Activated CD4-positive, alpha-beta T cell treated with anti-CD3 and anti-CD28 coated beads, Interleukin-2, amount 50 U/mL, for 24 hours (primary cell): ENCODE data around the gene ARID1B.

Experiments used
- DNase-seq, 2 donors: peaks; one replicate each; pipeline ENCODE4 v3.0.0-alpha.2; 2020; ENCODE audit warnings: low read depth in 1 of 2, low spot score in 1 of 2

Gene ARID1B

DNA sequence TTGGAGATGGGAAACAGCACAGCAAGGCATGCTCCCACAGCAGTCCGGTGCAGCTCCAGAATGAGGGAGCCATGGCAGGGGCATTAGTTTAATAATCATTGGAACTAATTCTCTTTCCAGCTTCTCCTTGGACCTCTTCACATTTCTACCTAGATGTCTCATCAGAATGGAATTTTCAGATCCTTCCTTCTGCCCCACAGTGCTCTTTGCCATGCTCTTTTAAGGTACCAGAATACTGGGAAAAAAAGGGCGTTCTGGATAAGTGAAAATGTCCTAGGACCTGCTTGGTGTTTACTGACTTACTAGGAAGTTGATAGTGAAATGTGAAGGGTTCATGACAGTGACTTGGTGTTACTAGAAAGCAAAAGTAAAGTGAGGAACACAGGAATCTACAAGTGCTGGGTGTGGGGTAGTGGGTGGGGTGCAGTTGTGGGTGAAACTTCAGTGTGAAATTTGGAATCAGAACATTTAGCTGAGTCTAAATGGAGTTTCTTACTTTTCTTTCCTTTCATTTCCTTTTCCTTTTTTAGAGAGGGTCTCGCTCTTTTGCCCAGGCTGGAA, 207.1 kb downstream of the ARID1B start:
- no peak for DNase-seq

DNA sequence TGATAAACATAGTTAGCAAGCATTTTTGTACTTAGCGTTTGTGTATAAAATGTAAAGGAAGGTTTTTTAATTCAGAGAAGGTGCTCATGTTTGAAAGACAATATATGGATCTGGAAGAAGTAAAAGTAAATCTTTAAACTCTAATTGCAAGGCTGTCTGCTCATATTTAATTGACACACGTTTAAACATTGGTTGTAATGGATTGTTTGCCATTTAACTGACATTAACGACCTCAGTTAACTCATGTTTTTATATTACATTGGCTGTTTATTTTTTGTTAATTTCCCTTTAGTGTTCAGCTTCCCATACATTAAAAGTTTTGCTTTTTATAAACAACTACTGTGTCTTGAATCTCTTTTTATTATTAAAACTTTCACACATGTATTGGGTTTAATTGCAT, 208.1 kb downstream of the ARID1B start:
- no peak for DNase-seq

DNA sequence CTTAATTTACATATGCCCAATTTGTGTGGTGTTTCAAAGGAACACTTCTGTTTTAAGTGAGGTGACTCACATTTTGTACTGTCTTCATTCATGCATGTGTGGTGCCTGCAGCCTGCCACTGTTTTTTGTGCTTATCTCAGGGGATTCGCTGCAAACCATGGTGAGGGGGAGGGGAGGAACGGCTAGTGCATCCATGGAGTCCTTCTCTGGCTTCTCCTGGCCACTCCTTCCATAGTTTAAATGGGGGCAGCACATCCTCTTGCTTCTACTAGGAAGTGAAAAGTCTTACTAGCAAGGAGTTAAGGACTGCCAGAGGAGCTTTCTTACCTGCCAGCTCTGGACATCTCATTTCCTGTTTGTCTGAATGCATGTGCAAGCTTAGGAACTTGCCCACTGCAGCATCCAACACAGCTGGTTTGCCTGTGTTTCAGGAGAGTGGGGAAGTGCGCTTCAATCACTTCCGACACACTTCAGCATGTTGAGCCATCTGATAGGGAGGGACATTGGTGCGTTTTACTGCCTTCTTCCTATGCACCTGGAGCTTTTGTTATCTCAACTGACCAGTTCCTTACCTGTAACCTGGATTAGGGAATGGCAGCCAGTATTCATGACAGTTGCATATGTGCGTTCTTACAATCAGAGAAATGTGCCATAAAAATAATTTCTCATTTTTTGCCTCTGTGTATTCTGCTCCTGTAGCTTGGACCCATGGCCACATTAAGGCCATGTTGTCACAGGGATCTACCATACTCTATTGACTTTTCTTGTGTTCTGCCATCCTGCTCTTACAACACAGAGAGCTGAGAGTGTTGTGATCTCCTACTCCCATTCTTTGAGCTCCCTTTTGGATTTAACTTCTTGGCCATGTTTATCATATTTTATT, 211.3 kb downstream of the ARID1B start:
- no peak for DNase-seq

- DNase-seq, result no peak
Measured at GRCh38 chr6:156989159-156989806, 212.1 kb downstream of the ARID1B start.

GRCh38 chr6:156992020-156992804, 215.0 kb downstream of the ARID1B start:
- no peak for DNase-seq

DNA sequence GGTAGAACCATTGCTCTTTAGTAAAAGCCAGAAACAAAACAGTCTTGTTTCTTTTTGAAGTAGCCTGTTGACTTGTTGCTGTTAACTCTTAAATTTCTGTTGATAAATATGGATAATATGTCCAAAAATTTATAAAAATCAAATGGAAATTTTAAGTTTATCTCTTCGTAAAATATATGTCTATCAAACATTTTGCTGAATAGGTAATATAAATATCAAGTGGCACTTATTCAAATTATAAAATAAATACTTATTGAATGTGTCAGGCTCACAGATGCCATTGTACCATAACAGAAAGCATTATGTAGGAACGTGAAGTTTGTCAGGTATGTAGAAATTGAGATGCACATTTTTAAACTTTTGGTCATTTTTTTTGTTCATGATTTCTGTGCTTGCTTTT, 216.5 kb downstream of the ARID1B start:
- DNase-seq, result no peak

DNA sequence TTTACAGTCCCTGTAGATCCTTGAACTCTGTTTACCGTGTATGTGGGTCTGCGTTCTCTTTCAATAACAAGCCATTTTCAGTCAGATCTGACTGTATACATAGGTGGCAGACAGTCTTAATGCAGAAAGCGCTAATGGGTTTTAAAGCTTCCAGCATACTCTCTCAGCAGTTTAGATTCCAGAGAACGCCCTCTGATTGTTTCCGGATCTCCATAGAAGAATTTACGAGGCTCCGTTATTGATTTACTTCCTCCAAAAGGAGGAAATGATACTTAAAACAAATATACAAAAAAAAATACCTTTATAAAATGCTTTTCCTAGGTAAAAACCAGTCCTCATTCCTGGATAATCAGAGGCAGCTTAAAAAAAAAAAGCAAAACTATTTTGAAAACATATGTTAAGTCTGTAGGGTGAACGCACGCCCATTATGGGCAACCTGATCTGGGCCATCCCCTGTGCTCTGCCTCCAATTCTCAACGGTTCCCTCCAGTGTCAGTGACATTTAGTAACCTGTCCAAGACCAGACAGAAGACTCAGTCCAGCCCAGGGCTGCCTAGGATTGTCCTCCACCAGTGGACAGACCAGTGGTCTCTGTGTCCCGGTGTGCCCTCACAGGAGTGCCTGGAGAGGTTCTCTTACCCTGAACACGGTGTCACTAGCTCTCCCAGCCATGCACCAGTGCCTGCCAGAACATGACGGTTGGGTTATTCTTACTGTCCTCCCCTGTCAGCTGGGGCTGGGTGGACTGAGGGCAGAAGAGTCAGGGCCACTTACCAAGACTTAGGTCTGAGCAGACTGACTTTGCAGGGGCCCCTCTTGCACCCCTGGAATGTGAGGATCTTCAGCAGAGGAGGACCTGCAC, 217.3 kb downstream of the ARID1B start:
- no peak for DNase-seq

DNA sequence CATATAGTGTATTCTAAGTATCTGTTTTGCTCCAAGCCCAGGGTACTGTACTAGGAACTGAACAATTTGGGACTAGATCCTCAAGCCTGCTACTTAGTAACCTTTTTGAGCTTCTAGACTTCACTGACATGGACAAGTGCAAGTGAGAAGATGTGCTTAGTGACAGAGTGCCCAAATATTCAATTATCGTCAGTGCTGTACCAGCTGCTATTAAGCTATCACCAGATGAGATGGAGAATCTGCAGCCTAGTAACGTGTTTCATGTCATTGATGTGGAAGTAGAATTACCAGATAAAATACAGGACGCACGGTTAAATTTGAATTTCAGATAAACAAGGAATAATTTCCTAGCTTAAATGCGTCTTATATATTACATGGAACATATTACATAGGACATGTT, 218.3 kb downstream of the ARID1B start:
- no peak for DNase-seq

- no peak for DNase-seq
Measured at GRCh38 chr6:156996265-156996664, 219.1 kb downstream of the ARID1B start.

GRCh38 chr6:156998794-156999330, 221.7 kb downstream of the ARID1B start:
- DNase-seq, result no peak

DNA sequence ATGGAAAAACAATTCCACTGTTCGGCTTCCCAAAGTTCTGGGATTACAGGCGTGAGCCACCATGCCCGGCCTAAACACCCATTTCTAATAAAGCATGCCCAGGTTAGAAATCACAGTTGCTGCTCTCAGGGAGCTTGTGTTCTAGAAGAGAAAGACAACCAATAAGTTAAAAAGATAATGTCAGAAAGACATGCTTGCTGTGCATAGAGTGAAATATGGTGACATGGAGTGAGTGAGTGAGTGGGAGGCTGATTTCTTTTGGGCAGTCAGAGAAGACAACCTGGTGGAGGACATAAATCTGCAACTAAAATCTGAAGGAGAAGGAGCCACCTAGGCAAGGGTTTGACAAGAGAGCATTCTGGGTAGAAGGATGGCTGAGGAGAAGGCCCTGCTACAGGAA, 222.6 kb downstream of the ARID1B start:
- DNase-seq, result no peak

DNA sequence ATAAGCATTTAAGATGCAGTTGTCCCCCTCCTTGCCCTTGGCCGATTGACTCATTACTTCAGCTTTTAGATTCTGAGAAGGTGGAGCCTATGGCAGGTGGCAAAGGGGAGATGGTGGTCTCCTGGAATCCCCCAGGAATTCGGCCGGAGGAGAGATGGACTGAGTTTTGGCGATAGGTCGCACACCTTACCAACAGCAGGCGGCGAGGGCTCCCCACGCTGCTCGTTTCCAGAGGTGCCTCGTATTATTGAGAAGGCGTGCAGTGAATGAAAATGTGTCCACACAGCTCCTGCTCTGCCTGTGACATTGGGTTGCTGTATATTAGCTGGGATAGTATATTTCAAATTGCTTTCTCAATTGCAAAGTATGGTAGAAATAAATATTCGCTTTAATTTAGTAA, 224.5 kb downstream of the ARID1B start:
- DNase-seq, result no peak

GRCh38 chr6:157002774-157003173, 225.6 kb downstream of the ARID1B start:
- DNase-seq, result no peak

GRCh38 chr6:157005940-157006339, 228.8 kb downstream of the ARID1B start:
- DNase-seq, result no peak

DNA sequence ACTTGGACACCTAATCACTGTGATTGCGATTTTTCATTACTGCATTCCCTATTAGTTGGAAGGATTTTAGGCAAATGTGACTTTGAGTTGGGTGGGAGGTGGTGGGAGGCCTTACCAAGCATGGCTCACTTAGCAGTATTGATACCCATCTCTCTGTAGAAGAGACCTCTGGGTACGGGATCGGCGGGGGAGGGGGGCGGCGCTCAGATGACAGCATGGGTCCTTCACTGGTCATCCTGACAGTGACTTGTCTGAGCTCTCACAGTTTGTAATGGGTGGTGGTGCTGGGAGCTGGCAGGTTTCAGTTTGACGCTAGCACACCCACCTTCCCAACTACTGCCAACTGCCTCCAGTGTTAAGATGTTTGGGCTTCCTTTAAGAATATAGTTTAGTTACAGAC, 231.4 kb downstream of the ARID1B start:
- DNase-seq, result no peak

GRCh38 chr6:157012355-157012754, 235.2 kb downstream of the ARID1B start:
- DNase-seq, result no peak

- DNase-seq, result no peak
Measured at GRCh38 chr6:157013649-157014304, 236.6 kb downstream of the ARID1B start.

DNA sequence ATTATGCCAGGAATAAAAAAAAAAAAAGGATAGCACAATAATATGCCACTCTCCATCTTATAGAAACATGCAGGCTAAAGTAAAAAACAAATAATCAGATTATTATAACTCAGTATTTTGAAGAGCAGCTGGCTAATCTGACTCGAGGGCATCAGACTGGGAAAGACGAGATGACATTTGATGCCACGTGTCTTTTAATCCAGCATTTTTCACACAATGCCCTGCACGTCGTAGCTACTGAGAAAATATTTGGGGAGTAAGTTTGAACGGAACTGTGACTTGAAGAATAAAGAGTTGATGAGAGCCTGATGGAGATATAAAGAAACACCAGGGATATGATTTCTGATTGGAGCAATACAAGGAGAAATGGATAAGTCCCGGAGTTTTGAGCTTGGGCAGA, 237.7 kb downstream of the ARID1B start:
- DNase-seq, result no peak

GRCh38 chr6:157017022-157017421, 239.8 kb downstream of the ARID1B start:
- no peak for DNase-seq

GRCh38 chr6:157017861-157018260, 240.7 kb downstream of the ARID1B start:
- DNase-seq, result no peak
